HG02884 (cell line): Measurements from ENCODE around the gene MYH14.

ENCODE experiments used
- ATAC-seq: cut with Tn5 transposase; IDR thresholded peaks from one replicate; pipeline ENCODE4 v1.9.1; 2021; ENCODE audit warnings: mild to moderate bottlenecking, moderate library complexity; ENCODE audit not compliant: unreplicated experiment

MYH14 gene

GRCh38 chr19:50255115-50255514 is 51.7 kb downstream of the MYH14 start:
- no peak for ATAC-seq

- no peak for ATAC-seq
Observed at GRCh38 chr19:50257141-50257540, 53.7 kb downstream of the MYH14 start.

DNA sequence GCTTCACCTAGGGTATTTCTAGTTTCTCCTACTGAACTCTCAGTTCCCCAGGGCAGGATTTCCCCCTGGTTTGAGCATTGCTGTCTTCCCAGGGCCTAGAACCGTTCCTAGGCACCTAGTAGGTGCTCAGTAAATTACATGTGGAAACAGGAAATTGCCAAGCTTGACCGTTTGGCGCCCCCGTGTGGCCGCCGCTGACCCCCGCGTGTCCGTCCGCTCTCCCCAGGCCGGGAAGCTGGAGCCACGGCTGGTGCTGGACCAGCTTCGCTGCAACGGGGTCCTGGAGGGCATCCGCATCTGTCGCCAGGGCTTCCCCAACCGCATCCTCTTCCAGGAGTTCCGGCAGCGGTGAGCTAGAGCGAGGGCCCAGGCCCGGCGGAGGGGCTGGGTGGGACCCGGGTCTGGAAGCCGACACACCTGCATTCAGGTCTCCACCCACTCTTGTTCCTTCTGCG is 55.5 kb downstream of the MYH14 start:
- no peak for ATAC-seq

- ATAC-seq: no peak
Observed at GRCh38 chr19:50261446-50261970, 58.1 kb downstream of the MYH14 start.

DNA sequence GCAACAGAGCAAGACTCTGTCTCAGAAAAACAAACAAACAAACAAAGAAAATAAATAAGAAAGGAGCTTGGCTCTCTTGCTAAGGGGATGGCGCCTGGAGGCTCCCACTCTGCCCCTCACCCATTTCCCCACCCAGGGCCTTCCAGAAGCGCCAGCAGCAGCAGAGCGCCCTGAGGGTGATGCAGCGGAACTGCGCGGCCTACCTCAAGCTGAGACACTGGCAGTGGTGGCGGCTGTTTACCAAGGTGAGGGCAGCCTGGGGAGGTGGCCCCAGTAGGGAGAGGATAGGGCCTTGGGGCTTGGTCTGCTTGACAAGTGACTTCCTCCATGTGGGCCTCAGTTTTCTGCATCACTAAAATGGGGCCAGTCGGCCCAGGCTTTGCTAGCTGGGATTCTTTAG is 59.8 kb downstream of the MYH14 start:
- ATAC-seq: no peak

DNA sequence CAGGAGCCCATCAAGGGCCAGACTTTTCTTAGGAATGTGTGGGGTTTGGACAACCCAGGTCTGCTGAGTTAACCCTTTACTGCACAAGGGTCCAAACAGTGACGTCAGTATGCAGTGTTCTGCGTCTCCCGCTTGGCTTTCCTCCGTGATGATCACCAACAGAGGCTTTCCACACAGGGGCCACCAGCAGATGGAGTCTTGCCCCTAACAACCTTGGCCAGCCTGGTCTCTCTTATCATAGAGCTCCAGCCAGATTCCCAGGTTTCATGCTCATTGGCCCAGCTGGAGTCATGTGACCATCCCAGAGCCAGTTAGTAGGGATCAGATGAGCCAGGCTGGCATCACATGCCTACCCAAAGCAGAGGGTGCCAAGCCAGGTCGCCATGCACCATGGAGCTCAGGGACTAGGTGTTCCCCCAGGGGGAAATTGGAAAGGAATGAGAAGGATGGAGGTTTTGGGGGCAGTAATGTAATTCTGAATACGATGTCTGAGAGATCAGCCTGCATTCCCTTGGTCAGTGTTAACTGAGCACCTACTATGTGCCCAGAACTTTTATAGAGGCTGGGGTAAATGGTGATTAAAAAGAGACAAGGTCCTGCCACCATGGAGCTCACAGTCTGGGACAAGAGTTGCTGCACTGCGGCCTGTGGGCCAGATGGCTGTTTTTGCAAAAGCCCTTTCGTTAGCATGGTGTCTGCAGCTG is 61.2 kb downstream of the MYH14 start:
- ATAC-seq: no peak

GRCh38 chr19:50266041-50266440 is 62.6 kb downstream of the MYH14 start:
- ATAC-seq: no peak

DNA sequence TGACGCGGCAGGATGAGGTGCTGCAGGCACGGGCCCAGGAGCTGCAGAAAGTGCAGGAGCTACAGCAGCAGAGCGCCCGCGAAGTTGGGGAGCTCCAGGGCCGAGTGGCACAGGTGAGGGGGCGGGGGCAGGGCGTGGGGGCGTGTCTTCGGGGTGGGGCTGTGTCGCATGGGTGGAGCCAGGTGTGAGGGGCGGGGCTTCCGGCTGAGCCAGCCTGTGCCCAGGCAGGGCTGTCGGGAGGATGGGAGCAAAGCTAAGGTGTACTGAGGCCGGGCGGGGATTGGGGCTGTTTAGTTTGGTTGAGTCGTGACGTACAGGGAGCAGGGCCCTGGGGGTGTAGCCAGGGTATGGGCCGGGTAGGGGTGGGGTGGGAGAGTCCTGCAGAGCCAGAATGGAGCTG is 63.5 kb downstream of the MYH14 start:
- no peak for ATAC-seq

- no peak for ATAC-seq
Observed at GRCh38 chr19:50268041-50268440, 64.6 kb downstream of the MYH14 start.

GRCh38 chr19:50268501-50268900 is 65.1 kb downstream of the MYH14 start:
- ATAC-seq: no peak

- no peak for ATAC-seq
Observed at GRCh38 chr19:50269653-50270052, 66.2 kb downstream of the MYH14 start.

DNA sequence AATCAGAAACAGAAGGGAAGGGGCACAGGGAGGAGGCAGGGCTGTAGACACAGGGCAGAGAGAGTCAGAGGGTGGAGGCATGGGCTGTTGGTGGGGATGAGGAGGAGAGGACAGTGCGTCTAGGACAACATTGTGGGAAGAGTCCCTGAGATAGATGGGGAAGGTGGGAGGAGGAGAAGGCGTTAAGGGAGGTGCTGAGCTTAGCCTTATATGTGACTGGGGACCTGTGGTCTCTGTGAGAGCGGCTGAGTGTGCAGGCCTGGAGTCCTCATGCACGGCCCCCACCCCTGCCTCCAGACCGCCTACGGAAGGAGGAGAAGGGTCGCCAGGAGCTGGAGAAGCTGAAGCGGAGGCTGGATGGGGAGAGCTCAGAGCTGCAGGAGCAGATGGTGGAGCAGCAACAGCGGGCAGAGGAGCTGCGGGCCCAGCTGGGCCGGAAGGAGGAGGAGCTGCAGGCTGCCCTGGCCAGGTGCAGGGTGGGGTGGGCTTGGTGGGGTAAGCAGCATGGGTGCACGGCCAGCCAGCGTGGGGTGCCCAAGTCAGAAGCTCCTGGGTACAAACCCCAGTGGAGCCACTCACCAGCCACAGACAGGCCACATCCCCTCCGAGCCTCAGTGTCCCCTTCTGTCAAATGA is 69.0 kb downstream of the MYH14 start:
- no peak for ATAC-seq

- ATAC-seq: no peak
Observed at GRCh38 chr19:50273821-50274220, 70.4 kb downstream of the MYH14 start.

GRCh38 chr19:50275577-50276368 is 72.4 kb downstream of the MYH14 start:
- no peak for ATAC-seq

DNA sequence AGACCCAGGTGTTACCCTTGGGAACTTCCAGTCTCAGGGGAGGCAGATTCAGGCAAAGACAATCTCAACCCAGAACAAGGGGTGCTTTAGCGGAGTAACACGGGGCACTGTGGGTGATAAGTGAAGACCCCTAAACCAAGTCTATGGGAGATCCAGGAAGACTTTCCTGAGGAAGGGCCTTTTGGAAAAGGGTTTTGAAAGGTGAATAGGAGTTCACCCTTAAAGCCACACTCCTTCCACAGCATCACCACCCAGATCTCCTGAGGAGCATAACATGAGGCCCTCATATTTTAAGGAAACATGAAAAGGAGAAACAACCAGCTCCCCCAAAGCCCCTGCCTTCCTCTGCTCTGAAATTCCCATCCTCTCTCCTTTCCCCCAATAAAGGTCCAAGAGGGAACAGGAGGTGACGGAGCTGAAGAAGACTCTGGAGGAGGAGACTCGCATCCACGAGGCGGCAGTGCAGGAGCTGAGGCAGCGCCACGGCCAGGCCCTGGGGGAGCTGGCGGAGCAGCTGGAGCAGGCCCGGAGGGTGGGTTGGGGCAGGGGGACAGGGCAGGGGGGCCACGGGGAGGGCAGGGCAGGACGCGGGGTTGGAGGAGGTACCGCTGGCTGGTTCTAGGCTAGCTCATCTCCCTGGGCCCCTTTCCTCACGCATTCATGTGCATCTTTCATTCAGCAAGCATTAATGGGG is 73.1 kb downstream of the MYH14 start:
- no peak for ATAC-seq

DNA sequence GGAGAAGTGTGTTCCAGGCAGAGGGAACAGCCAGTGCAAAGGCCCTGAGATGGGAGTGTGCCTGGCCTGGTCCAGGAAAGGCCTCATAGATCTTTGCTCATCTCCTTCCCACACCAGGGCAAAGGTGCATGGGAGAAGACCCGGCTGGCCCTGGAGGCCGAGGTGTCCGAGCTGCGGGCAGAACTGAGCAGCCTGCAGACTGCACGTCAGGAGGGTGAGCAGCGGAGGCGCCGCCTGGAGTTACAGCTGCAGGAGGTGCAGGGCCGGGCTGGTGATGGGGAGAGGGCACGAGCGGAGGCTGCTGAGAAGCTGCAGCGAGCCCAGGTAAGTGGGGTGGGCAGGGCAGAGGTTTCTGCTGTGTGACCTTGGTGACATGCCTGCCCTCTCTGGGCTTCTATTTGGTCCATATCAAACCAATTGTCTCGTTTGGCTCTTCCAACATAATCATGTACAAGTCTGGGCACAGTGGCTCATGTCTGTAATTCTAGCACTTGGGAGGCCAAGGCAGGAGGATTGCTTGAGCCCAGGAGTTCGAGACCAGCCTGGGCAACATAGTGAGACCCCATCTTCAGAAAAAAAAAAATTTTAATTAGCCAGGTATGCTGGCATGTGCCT is 74.7 kb downstream of the MYH14 start:
- no peak for ATAC-seq

GRCh38 chr19:50280074-50280473 is 76.7 kb downstream of the MYH14 start:
- ATAC-seq: no peak

DNA sequence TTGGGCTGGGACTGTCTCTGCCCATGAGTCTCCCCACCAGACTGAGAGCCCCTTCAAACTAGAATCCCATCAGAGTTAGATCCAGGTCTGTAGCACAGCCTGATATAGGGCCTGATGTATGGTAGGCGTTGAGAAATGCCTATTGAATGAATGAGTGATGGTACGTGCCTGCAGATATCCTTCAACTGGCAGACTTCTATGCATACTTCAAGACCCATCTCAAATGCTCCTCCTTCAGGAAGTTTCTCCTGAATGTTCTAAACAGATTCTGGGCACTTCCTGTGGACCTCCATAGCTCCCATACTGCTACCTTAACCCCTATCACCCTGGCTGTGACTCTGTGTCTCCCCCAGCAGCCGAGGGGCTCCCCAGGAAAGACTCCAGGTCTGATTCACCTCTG is 77.6 kb downstream of the MYH14 start:
- no peak for ATAC-seq

- ATAC-seq: no peak
Observed at GRCh38 chr19:50281491-50281890, 78.1 kb downstream of the MYH14 start.

- no peak for ATAC-seq
Observed at GRCh38 chr19:50285833-50286232, 82.4 kb downstream of the MYH14 start.

GRCh38 chr19:50286443-50286842 is 83.0 kb downstream of the MYH14 start:
- ATAC-seq: no peak
